DND-41 (cell line): Measurements from ENCODE around the gene PRR7.

ENCODE experiments used
- ATAC-seq: fragments of 200-7000 bp; cut with Tn5 transposase; 3 replicates; pipeline ENCODE4 v1.9.1; 2021; ENCODE audit warnings: low read depth; ENCODE audit not compliant: insufficient read depth
- DNase-seq: peaks from one replicate; pipeline ENCODE4 v3.0.0-alpha.2; 2020
- H2AFZ ChIP-seq: 2 replicates; pipeline ENCODE4 v1.6.0; 2012; ENCODE audit warnings: low read depth, low read length
- H3K27ac ChIP-seq: 2 replicates; pipeline ENCODE4 v1.5.1; 2012; ENCODE audit warnings: low read length, inconsistent platforms
- H3K27me3 ChIP-seq: fragments of 200-600 bp; sonication (generic); 2 replicates; pipeline ENCODE4 v1.6.0; 2012; ENCODE audit warnings: low read length, mild to moderate bottlenecking, inconsistent platforms; ENCODE audit not compliant: insufficient read depth, poor library complexity
- H3K36me3 ChIP-seq: 2 replicates; pipeline ENCODE4 v1.5.1; 2012; ENCODE audit warnings: low read length, inconsistent platforms; ENCODE audit not compliant: insufficient read depth
- H3K4me1 ChIP-seq: 2 replicates; pipeline ENCODE4 v1.5.1; 2012; ENCODE audit warnings: mild to moderate bottlenecking, low read length; ENCODE audit not compliant: insufficient read depth
- H3K4me2 ChIP-seq: 2 replicates; pipeline ENCODE4 v1.6.0; 2012; ENCODE audit warnings: mild to moderate bottlenecking, moderate library complexity, low read length, inconsistent platforms; ENCODE audit not compliant: insufficient read depth
- H3K4me3 ChIP-seq, 2 experiments: fragments of 200-600 bp in 1 of 2; shearing (Covaris generic) in 1 of 2; 2 replicates each; pipeline ENCODE4 v1.5.1; 2012 to 2016; ENCODE audit warnings: inconsistent platforms in 2 of 2, low read length in 2 of 2, mild to moderate bottlenecking in 2 of 2, low read depth in 1 of 2, moderate library complexity in 1 of 2
- H3K79me2 ChIP-seq: 2 replicates; pipeline ENCODE4 v1.6.0; 2012; ENCODE audit warnings: low read length, inconsistent platforms; ENCODE audit not compliant: insufficient read depth
- H3K9ac ChIP-seq: 2 replicates; pipeline ENCODE4 v1.6.0; 2012; ENCODE audit warnings: low read depth, mild to moderate bottlenecking, inconsistent platforms, low read length, moderate library complexity
- H3K9me3 ChIP-seq: 2 replicates; pipeline ENCODE4 v1.5.1; 2012; ENCODE audit warnings: low read length, moderate library complexity, mild to moderate bottlenecking, inconsistent platforms; ENCODE audit not compliant: insufficient read depth, severe bottlenecking
- H4K20me1 ChIP-seq: 2 replicates; pipeline ENCODE4 v1.6.0; 2012; ENCODE audit warnings: low read length; ENCODE audit not compliant: insufficient read depth
- EZH2 ChIP-seq: IDR thresholded peaks from 3 replicates; pipeline ENCODE4 v1.6.1; 2012; ENCODE audit warnings: borderline replicate concordance, low read depth, mild to moderate bottlenecking, moderate library complexity, low read length, inconsistent platforms; ENCODE audit not compliant: severe bottlenecking
- TF ChIP-seq, protein P1 (sequence below): IDR thresholded peaks from 2 replicates; pipeline ENCODE4 v1.5.1; 2012; ENCODE audit warnings: borderline replicate concordance, low read length, moderate library complexity, mild to moderate bottlenecking; ENCODE audit not compliant: poor library complexity, severe bottlenecking; ENCODE audit errors: extremely low read depth

The PRR7 gene

DNA sequence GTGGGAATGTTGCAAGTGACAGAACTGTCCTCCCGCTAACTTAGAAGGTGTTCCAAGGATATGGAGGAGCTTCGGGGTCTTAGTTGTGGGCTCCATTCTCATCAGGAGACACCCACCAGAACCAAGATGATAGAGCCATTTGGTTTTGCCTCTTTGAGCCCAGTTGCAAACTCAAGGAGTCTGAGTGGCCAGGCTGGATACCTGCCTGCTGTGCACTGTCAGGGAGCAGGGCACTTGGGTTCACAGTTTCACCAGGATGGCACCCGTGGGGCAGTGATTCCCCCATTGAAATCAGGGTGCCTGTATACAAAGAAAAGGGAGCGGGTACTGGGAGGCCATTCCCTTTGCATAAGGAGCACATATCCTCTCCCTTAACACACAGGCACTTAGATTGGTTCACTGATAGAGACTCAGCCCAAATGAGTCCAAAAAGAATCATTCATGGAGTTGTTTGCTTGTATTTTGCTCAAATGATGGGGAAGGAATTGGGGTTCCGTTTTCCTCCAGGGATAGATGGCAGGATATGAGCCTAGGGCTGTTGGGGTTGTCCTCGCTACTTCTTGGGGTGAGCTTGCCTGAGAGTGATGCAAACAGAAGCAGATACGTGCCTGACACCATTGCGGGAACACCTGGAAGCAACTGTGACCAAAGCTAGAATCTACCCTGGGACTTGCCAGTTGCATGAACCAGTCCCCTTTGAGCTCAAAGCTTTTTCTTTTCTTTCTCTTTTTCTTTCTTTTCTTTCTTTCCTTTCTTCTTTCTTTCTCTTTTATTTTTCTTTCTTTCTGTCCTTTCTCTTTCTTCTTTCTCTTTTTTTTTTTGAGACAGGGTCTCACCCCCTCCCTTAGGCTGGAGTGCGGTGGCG lies 1.3 kb upstream of the PRR7 start:
- Histone ChIP-seq H3K79me2 (no peaks in the 10 kb centered on the region), H3K4me3 (no peak overlapping the region), H3K9ac (no peak overlapping the region), H3K9me3 (no peaks in the 10 kb centered on the region), H2AFZ (no peak overlapping the region), H3K27ac (no peak overlapping the region), H4K20me1 (peaks cover 59% of the 10 kb centered on the region), H3K4me1 (peaks cover 23% of the 10 kb centered on the region), H3K27me3 (peaks cover 49% of the 10 kb centered on the region), H3K36me3 (peaks cover 22% of the 10 kb centered on the region), H3K4me2 (peak overlapping the region; percentile 16; the same call in 1 of the 2 replicates)
- TF ChIP-seq EZH2, result no peak
- TF ChIP-seq, protein P1, sequence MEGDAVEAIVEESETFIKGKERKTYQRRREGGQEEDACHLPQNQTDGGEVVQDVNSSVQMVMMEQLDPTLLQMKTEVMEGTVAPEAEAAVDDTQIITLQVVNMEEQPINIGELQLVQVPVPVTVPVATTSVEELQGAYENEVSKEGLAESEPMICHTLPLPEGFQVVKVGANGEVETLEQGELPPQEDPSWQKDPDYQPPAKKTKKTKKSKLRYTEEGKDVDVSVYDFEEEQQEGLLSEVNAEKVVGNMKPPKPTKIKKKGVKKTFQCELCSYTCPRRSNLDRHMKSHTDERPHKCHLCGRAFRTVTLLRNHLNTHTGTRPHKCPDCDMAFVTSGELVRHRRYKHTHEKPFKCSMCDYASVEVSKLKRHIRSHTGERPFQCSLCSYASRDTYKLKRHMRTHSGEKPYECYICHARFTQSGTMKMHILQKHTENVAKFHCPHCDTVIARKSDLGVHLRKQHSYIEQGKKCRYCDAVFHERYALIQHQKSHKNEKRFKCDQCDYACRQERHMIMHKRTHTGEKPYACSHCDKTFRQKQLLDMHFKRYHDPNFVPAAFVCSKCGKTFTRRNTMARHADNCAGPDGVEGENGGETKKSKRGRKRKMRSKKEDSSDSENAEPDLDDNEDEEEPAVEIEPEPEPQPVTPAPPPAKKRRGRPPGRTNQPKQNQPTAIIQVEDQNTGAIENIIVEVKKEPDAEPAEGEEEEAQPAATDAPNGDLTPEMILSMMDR, result no peak
- DNase-seq (peak; percentile 36), ATAC-seq (0 out of 3 replicates have a peak, but pooled peaks have one; percentile 10)

DNA sequence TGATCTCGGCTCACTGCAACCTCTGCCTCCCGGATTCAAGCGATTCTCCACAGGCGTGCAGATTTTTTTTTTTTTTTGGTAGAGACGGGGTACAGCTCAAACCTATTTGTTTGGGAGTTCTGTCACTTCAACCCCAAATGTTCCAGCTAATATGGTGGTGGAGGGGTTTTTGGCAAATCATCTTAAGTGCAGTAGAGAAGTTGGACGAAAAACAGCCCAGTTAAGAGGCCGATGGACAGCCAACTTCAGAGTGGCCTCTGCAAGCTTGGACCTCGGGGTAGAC lies 756 bp upstream of the PRR7 start:
- Histone ChIP-seq H3K27ac (no peak overlapping the region), H3K9me3 (no peaks in the 10 kb centered on the region), H3K36me3 (peaks cover 17% of the 10 kb centered on the region), H3K4me1 (peaks cover 23% of the 10 kb centered on the region), H3K4me3 (peak overlapping the region in 1 of 2 experiments; percentile 61; a peak in 2 of 4 replicates), H2AFZ (no peak overlapping the region), H3K27me3 (peaks cover 49% of the 10 kb centered on the region), H3K4me2 (peak overlapping the region; percentile 95), H4K20me1 (peaks cover 63% of the 10 kb centered on the region), H3K9ac (peak overlapping the region; percentile 62; the same call in 1 of the 2 replicates), H3K79me2 (no peaks in the 10 kb centered on the region)
- TF ChIP-seq, protein P1, result no peak
- TF ChIP-seq EZH2, result no peak
- DNase-seq (no peak), ATAC-seq (no peak)

DNA sequence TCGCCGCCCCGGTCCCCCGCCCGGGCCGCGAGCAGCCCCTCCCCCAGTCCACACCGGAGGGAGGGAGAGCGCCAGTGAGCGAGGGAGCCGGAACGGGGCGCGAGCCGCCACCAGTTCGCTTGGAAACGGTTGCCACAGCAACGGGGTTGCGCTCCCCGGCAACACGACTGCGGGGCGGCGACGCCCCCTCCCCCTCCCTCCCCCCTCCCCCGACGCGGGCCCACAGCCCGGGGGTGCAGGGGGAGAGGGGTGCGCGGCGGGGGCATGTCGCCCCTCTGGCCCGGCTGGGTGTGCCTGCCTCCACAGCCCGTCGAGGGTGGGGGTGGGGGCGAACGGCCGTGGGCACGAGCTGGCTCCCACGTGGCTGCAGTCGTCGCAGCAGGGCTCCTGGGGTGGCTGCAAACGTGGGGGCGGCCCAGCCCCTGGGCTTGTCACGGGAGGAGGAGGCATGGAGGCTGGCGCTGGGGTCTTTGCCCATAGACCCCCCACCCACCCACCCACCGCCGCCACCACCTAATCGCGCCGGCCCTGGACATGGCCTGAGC lies 524 bp downstream of the PRR7 start:
- Histone ChIP-seq H3K27ac (no peak overlapping the region), H4K20me1 (peaks cover 69% of the 10 kb centered on the region), H3K27me3 (peaks cover 49% of the 10 kb centered on the region), H3K9me3 (no peaks in the 10 kb centered on the region), H3K4me2 (peak overlapping the region; percentile 95), H2AFZ (peak overlapping the region; percentile 67), H3K9ac (peak overlapping the region; percentile 62), H3K79me2 (no peaks in the 10 kb centered on the region), H3K4me3 (peak overlapping the region; percentile 22 to 61; a peak in 3 of 4 replicates), H3K36me3 (peaks cover 6% of the 10 kb centered on the region; the same call in 1 of the 2 replicates), H3K4me1 (peaks cover 23% of the 10 kb centered on the region)
- ATAC-seq, result peak; percentile 50
- no peak for TF ChIP-seq EZH2
- TF ChIP-seq, protein P1, result no peak
- peak; percentile 78 for DNase-seq
